Right cardiac atrium (tissue), 5 donors: ENCODE results near the gene RRP8. TPM values are rescaled to one million over a fixed set of nuclear protein-coding genes. Genes with fewer than 3 reads are reported as not detected.

Source experiments
- ATAC-seq, 2 donors: fragments of 200-7000 bp; cut with Tn5 transposase; one replicate each; pipeline versions ENCODE4 v1.8.0 to v1.9.1; 2020; ENCODE audit warnings: moderate library complexity in 2 of 2, mild to moderate bottlenecking in 1 of 2
- DNase-seq, 3 donors: peaks; one replicate each; pipeline ENCODE4 v3.0.0-alpha.2; 2020
- H3K27ac ChIP-seq: one replicate; pipeline ENCODE4 v1.5.1; 2013; ENCODE audit warnings: mild to moderate bottlenecking, low read length, control low read depth, moderate library complexity
- H3K27me3 ChIP-seq: one replicate; pipeline ENCODE4 v1.6.1; 2013; ENCODE audit not compliant: control insufficient read depth, insufficient read depth
- H3K4me1 ChIP-seq: one replicate; pipeline ENCODE4 v1.6.1; 2013; ENCODE audit warnings: low read length; ENCODE audit not compliant: control insufficient read depth, insufficient read depth
- H3K4me3 ChIP-seq: one replicate; pipeline ENCODE4 v1.5.1; 2013; ENCODE audit warnings: low read length, control low read depth
- H3K9me3 ChIP-seq: one replicate; pipeline ENCODE4 v1.6.1; 2013; ENCODE audit warnings: low read length; ENCODE audit not compliant: control insufficient read depth
- WGBS: extraction: QIAGEN DNeasy Blood & Tissue Kit; methylation state at CpG from one replicate; pipeline ENCODE4 v1.1.7; 2013; 5-methylcytosine and 5-hydroxymethylcytosine counted together
- intact Hi-C, 4 donors: fragments of 100-400 bp; cut with DNase I; formaldehyde crosslinking; loops; one replicate each; pipeline versions ENCODE4 v1.11.0 to v1.14.0; 2022 to 2023
- polyA plus RNA-seq: library from polyadenylated mRNA; stranded (reverse); fragments of 200-250 nt; gene quantifications from one replicate; pipeline ENCODE4 v1.2.3, GENCODE V29; 2013
- total RNA-seq, 4 donors: library from RNA; stranded (reverse); fragmentation: NEBNext Ultra II Directional; extraction: Animal tissue kit (Norgen Biotek cat#: 25700); gene quantifications; one replicate each; pipeline ENCODE4 v1.2.1, GENCODE V29; 2021
- donor health status: healthy with polysubstance abuse.
- donor health status: DM: no; HTN: yes; CAD: no.
- donor health status: DM: no; HTN: no; CAD: no.
- donor health status: DM: no; HTN: yes; CAD: no; lungs with severe emphysema.
- donor health status: DM: yes; HTN: yes; CAD: no.

The RRP8 gene
- total and polyA plus RNA-seq, 5 donors: 15.8 to 21.7 (median 18.6) TPM

GRCh38 chr11:6642957-6643356, 39.5 kb upstream of the RRP8 start:
- intact Hi-C loops: no loop called here
- Histone ChIP-seq H3K27me3 (no peaks in the 10 kb centered on the region), H3K4me1 (peaks cover 12% of the 10 kb centered on the region), H3K27ac (no peak overlapping the region), H3K9me3 (no peaks in the 10 kb centered on the region), H3K4me3 (no peak overlapping the region)
- 83% methylated on average over 7 of the region's 7 CpGs for WGBS
- DNase-seq: no peak
- no peak for ATAC-seq

GRCh38 chr11:6640985-6641701, 37.7 kb upstream of the RRP8 start:
- peak in 1 of 3 donors; percentile 50 for DNase-seq
- intact Hi-C loops: no loop called here
- no peak overlapping the region for H3K4me3 ChIP-seq
- ATAC-seq: no peak
- H3K4me1 ChIP-seq: peaks cover 7% of the 10 kb centered on the region
- no peaks in the 10 kb centered on the region for H3K27me3 ChIP-seq
- 96% methylated on average over 26 of the region's 26 CpGs for WGBS
- no peak overlapping the region for H3K27ac ChIP-seq
- H3K9me3 ChIP-seq: no peaks in the 10 kb centered on the region

GRCh38 chr11:6640036-6640984, 36.9 kb upstream of the RRP8 start:
- no peak overlapping the region for H3K27ac ChIP-seq
- intact Hi-C loops: no loop called here
- H3K4me1 ChIP-seq: peaks cover 12% of the 10 kb centered on the region
- H3K9me3 ChIP-seq: no peaks in the 10 kb centered on the region
- DNase-seq (peak in 1 of 3 donors; percentile 46), ATAC-seq (no peak)
- H3K27me3 ChIP-seq: no peaks in the 10 kb centered on the region
- 95% methylated on average over 36 of the region's 36 CpGs for WGBS
- H3K4me3 ChIP-seq: no peak overlapping the region

- Histone ChIP-seq H3K4me1 (peaks cover 12% of the 10 kb centered on the region), H3K27me3 (no peaks in the 10 kb centered on the region), H3K4me3 (no peak overlapping the region), H3K27ac (no peak overlapping the region), H3K9me3 (no peaks in the 10 kb centered on the region)
- intact Hi-C loops: no loop called here
- no peak for ATAC-seq
- WGBS: 60% methylated on average over 4 of the region's 4 CpGs
- no peak for DNase-seq
These were observed 35.0 kb upstream of the RRP8 start for GRCh38 chr11:6638429-6638828.

GRCh38 chr11:6637871-6638270, 34.5 kb upstream of the RRP8 start:
- DNase-seq (peak; percentile 61 to 86 (median 84)), ATAC-seq (peak; percentile 46 to 66)
- 24% methylated on average over 3 of the region's 3 CpGs for WGBS
- no peak overlapping the region for H3K27ac ChIP-seq
- intact Hi-C loops: no loop called here
- H3K27me3 ChIP-seq: no peaks in the 10 kb centered on the region
- H3K4me3 ChIP-seq: no peak overlapping the region
- H3K4me1 ChIP-seq: peaks cover 12% of the 10 kb centered on the region
- H3K9me3 ChIP-seq: no peaks in the 10 kb centered on the region

- no peak for ATAC-seq
- peak overlapping the region; percentile 24 for H3K27ac ChIP-seq
- intact Hi-C loops: no loop called here
- DNase-seq: no peak
- no peaks in the 10 kb centered on the region for H3K27me3 ChIP-seq
- WGBS: 75% methylated on average over 3 of the region's 3 CpGs
- H3K4me3 ChIP-seq: no peak overlapping the region
- no peaks in the 10 kb centered on the region for H3K9me3 ChIP-seq
- peaks cover 12% of the 10 kb centered on the region for H3K4me1 ChIP-seq
These were observed 33.1 kb upstream of the RRP8 start for GRCh38 chr11:6636480-6636879.

GRCh38 chr11:6635082-6635932, 31.9 kb upstream of the RRP8 start:
- H3K27ac ChIP-seq: peak overlapping the region; percentile 74
- DNase-seq (peak; percentile 76 to 93 (median 90)), ATAC-seq (peak; percentile 87 to 88)
- 31% methylated on average over 10 of the region's 10 CpGs for WGBS
- H3K27me3 ChIP-seq: no peaks in the 10 kb centered on the region
- H3K9me3 ChIP-seq: no peaks in the 10 kb centered on the region
- no peak overlapping the region for H3K4me3 ChIP-seq
- peaks cover 12% of the 10 kb centered on the region for H3K4me1 ChIP-seq
- intact Hi-C loops: no loop called here

GRCh38 chr11:6634534-6634933, 31.1 kb upstream of the RRP8 start:
- intact Hi-C loops: no loop called here
- Histone ChIP-seq H3K27me3 (no peaks in the 10 kb centered on the region), H3K27ac (no peak overlapping the region), H3K4me1 (peaks cover 12% of the 10 kb centered on the region), H3K4me3 (no peak overlapping the region), H3K9me3 (no peaks in the 10 kb centered on the region)
- ATAC-seq (no peak), DNase-seq (no peak)
- WGBS: 63% methylated on average over 1 of the region's 1 CpG

- Histone ChIP-seq H3K4me3 (no peak overlapping the region), H3K4me1 (peaks cover 12% of the 10 kb centered on the region)
- DNase-seq: peak; percentile 51 to 87 (median 85)
These were observed 30.3 kb upstream of the RRP8 start for GRCh38 chr11:6633422-6634408.

More at GRCh38 chr11:6633422-6634408, 30.3 kb upstream of the RRP8 start:
- no peaks in the 10 kb centered on the region for H3K27me3 ChIP-seq
- no peak for ATAC-seq
- no peak overlapping the region for H3K27ac ChIP-seq
- 75% methylated on average over 16 of the region's 16 CpGs for WGBS
- no peaks in the 10 kb centered on the region for H3K9me3 ChIP-seq
- intact Hi-C loops: no loop called here
